ENCODE data around the gene BACH1. TPM values are rescaled to one million over a fixed set of nuclear protein-coding genes. Genes with fewer than 3 reads are reported as not detected.

The BACH1 gene
- total and polyA plus RNA-seq, 2 of the 8 experiments (the other 6 are each of a cell fraction or from before 2014, with no cell fraction given), result 6.9 to 50.7 TPM

DNA sequence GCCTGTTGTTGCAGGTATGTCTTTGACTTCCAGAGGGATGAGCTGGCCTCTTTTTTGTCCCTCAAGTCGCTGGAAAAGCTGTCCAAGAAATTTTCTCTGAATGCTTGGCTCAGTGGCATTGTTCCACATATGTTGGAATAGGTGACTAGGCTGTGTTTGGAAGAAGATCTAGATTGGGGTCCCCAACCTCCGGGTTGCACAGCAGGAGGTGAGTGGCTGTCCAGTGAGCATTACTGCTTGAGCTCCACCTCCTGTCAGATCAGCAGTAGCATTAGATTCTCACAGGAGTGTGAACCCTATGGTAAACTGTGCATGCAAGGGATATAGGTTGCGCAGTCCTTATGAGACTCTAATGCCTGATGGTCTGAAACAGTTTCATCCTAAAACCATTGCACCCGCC is 18.1 kb downstream of the BACH1 start (continued):
- no peak for TF ChIP-seq KDM1A (IDR thresholded peaks at IDR 0.05; ENCODE audit: borderline replicate concordance, low read length)

All from H1 (cell line).